ENCODE data around the gene ZMIZ1.

ZMIZ1 gene

GRCh38 chr10:79262131-79262530, 193.4 kb downstream of the ZMIZ1 start:
- H3K79me2 ChIP-seq (ENCODE audit: control insufficient read depth, insufficient read depth, low read length, poor library complexity) = peaks cover 6% of the 10 kb centered on the region
- H3K79me1 ChIP-seq (ENCODE audit: low read length) = peaks cover 23% of the 10 kb centered on the region
- H3K9ac ChIP-seq (ENCODE audit: low read length) = no peak overlapping the region
- no peak overlapping the region for H3K4me2 ChIP-seq (ENCODE audit: low read length)
- peaks cover 45 to 59% of the 10 kb centered on the region in 2 experiments for H3K4me1 ChIP-seq (ENCODE audit: control insufficient read depth in 1 of 2, insufficient read depth in 2 of 2, low read length in 2 of 2)
- H3K36me3 ChIP-seq (ENCODE audit: control insufficient read depth in 1 of 2, insufficient read depth in 2 of 2, low read length in 2 of 2) = peaks cover 33 to 38% of the 10 kb centered on the region in 2 experiments
- no peak overlapping the region for H3K23ac ChIP-seq (ENCODE audit: low read length)
- H2BK12ac ChIP-seq (ENCODE audit: low read length) = no peak overlapping the region
- no peak overlapping the region for H3K14ac ChIP-seq (ENCODE audit: low read length)
- H2BK120ac ChIP-seq (ENCODE audit: insufficient read depth, low read length, poor library complexity) = no peak overlapping the region
- no peak overlapping the region for H4K8ac ChIP-seq (ENCODE audit: low read depth, low read length)
- H4K91ac ChIP-seq (ENCODE audit: low read depth, low read length) = no peak overlapping the region
- H3K4ac ChIP-seq (ENCODE audit: low read depth, low read length) = no peak overlapping the region
- H4K12ac ChIP-seq (ENCODE audit: low read depth, low read length) = no peak overlapping the region
- no peak overlapping the region for H3K27ac ChIP-seq (ENCODE audit: low read depth, low read length)
- no peak for DNase-seq
- H3K18ac ChIP-seq (ENCODE audit: low read length) = no peak overlapping the region
- no peaks in the 10 kb centered on the region for H3K9me3 ChIP-seq (ENCODE audit: insufficient read depth, low read depth, low read length)
- no peak overlapping the region for H2BK5ac ChIP-seq (ENCODE audit: low read depth, low read length, poor library complexity)
- no peaks in the 10 kb centered on the region for H3K27me3 ChIP-seq (ENCODE audit: insufficient read depth, low read length)
- H3K4me3 ChIP-seq (ENCODE audit: low read depth, low read length) = no peak overlapping the region
- no peak overlapping the region for H2AFZ ChIP-seq (ENCODE audit: insufficient read depth, low read length, poor library complexity)
- WGBS (ENCODE audit: extremely low coverage, insufficient coverage, insufficient read length) = no CpG with 5 or more reads among the region's 3 CpGs
- no peak overlapping the region for H2AK5ac ChIP-seq (ENCODE audit: low read length)

GRCh38 chr10:79262959-79263746, 194.4 kb downstream of the ZMIZ1 start:
- H3K14ac ChIP-seq (ENCODE audit: low read length) = no peak overlapping the region
- H2BK12ac ChIP-seq (ENCODE audit: low read length) = no peak overlapping the region
- no peak overlapping the region for H3K27ac ChIP-seq (ENCODE audit: low read depth, low read length)
- peaks cover 33 to 35% of the 10 kb centered on the region in 2 experiments for H3K36me3 ChIP-seq (ENCODE audit: control insufficient read depth in 1 of 2, insufficient read depth in 2 of 2, low read length in 2 of 2)
- no peak overlapping the region for H2BK120ac ChIP-seq (ENCODE audit: insufficient read depth, low read length, poor library complexity)
- no peaks in the 10 kb centered on the region for H3K27me3 ChIP-seq (ENCODE audit: insufficient read depth, low read length)
- H2AK5ac ChIP-seq (ENCODE audit: low read length) = no peak overlapping the region
- H2BK5ac ChIP-seq (ENCODE audit: low read depth, low read length, poor library complexity) = no peak overlapping the region
- peaks cover 48 to 59% of the 10 kb centered on the region in 2 experiments for H3K4me1 ChIP-seq (ENCODE audit: control insufficient read depth in 1 of 2, insufficient read depth in 2 of 2, low read length in 2 of 2)
- no peak overlapping the region for H3K4me2 ChIP-seq (ENCODE audit: low read length)
- H3K9ac ChIP-seq (ENCODE audit: low read length) = no peak overlapping the region
- no peak for DNase-seq
- H3K18ac ChIP-seq (ENCODE audit: low read length) = no peak overlapping the region
- no peak overlapping the region for H3K23ac ChIP-seq (ENCODE audit: low read length)
- H4K12ac ChIP-seq (ENCODE audit: low read depth, low read length) = no peak overlapping the region
- H2AFZ ChIP-seq (ENCODE audit: insufficient read depth, low read length, poor library complexity) = no peak overlapping the region
- H3K9me3 ChIP-seq (ENCODE audit: insufficient read depth, low read depth, low read length) = no peaks in the 10 kb centered on the region
- H4K91ac ChIP-seq (ENCODE audit: low read depth, low read length) = no peak overlapping the region
- peaks cover 23% of the 10 kb centered on the region for H3K79me1 ChIP-seq (ENCODE audit: low read length)
- H3K4ac ChIP-seq (ENCODE audit: low read depth, low read length) = no peak overlapping the region
- H3K79me2 ChIP-seq (ENCODE audit: control insufficient read depth, insufficient read depth, low read length, poor library complexity) = peaks cover 6% of the 10 kb centered on the region
- WGBS (ENCODE audit: extremely low coverage, insufficient coverage, insufficient read length) = no CpG with 5 or more reads among the region's 18 CpGs
- no peak overlapping the region for H4K8ac ChIP-seq (ENCODE audit: low read depth, low read length)
- H3K4me3 ChIP-seq (ENCODE audit: low read depth, low read length) = no peak overlapping the region

GRCh38 chr10:79263939-79264338, 195.2 kb downstream of the ZMIZ1 start:
- no peak overlapping the region for H4K12ac ChIP-seq (ENCODE audit: low read depth, low read length)
- H4K91ac ChIP-seq (ENCODE audit: low read depth, low read length) = no peak overlapping the region
- no peak overlapping the region for H3K23ac ChIP-seq (ENCODE audit: low read length)
- no peak overlapping the region for H2AFZ ChIP-seq (ENCODE audit: insufficient read depth, low read length, poor library complexity)
- DNase-seq = peak; percentile 86
- peaks cover 23% of the 10 kb centered on the region for H3K79me1 ChIP-seq (ENCODE audit: low read length)
- H3K79me2 ChIP-seq (ENCODE audit: control insufficient read depth, insufficient read depth, low read length, poor library complexity) = peaks cover 6% of the 10 kb centered on the region
- H3K36me3 ChIP-seq (ENCODE audit: control insufficient read depth in 1 of 2, insufficient read depth in 2 of 2, low read length in 2 of 2) = peaks cover 36% of the 10 kb centered on the region in 2 experiments
- H3K27me3 ChIP-seq (ENCODE audit: insufficient read depth, low read length) = no peaks in the 10 kb centered on the region
- H2BK120ac ChIP-seq (ENCODE audit: insufficient read depth, low read length, poor library complexity) = no peak overlapping the region
- no peak overlapping the region for H2AK5ac ChIP-seq (ENCODE audit: low read length)
- no CpG with 5 or more reads among the region's 10 CpGs for WGBS (ENCODE audit: extremely low coverage, insufficient coverage, insufficient read length)
- peaks cover 48 to 59% of the 10 kb centered on the region in 2 experiments for H3K4me1 ChIP-seq (ENCODE audit: control insufficient read depth in 1 of 2, insufficient read depth in 2 of 2, low read length in 2 of 2)
- H4K8ac ChIP-seq (ENCODE audit: low read depth, low read length) = no peak overlapping the region
- H3K4me2 ChIP-seq (ENCODE audit: low read length) = no peak overlapping the region
- H3K9me3 ChIP-seq (ENCODE audit: insufficient read depth, low read depth, low read length) = no peaks in the 10 kb centered on the region
- peak overlapping the region; percentile 17 for H3K4ac ChIP-seq (ENCODE audit: low read depth, low read length)
- H3K18ac ChIP-seq (ENCODE audit: low read length) = peak overlapping the region; percentile 12
- H3K9ac ChIP-seq (ENCODE audit: low read length) = no peak overlapping the region
- H3K14ac ChIP-seq (ENCODE audit: low read length) = no peak overlapping the region
- H3K27ac ChIP-seq (ENCODE audit: low read depth, low read length) = no peak overlapping the region
- no peak overlapping the region for H2BK12ac ChIP-seq (ENCODE audit: low read length)
- H3K4me3 ChIP-seq (ENCODE audit: low read depth, low read length) = no peak overlapping the region
- no peak overlapping the region for H2BK5ac ChIP-seq (ENCODE audit: low read depth, low read length, poor library complexity)

- no peak overlapping the region for H2AK5ac ChIP-seq (ENCODE audit: low read length)
- H3K18ac ChIP-seq (ENCODE audit: low read length) = peak overlapping the region; percentile 12
- peaks cover 54 to 63% of the 10 kb centered on the region in 2 experiments for H3K4me1 ChIP-seq (ENCODE audit: control insufficient read depth in 1 of 2, insufficient read depth in 2 of 2, low read length in 2 of 2)
- peaks cover 2% of the 10 kb centered on the region for H3K9me3 ChIP-seq (ENCODE audit: insufficient read depth, low read depth, low read length)
- H3K23ac ChIP-seq (ENCODE audit: low read length) = no peak overlapping the region
- peaks cover 6% of the 10 kb centered on the region for H3K79me2 ChIP-seq (ENCODE audit: control insufficient read depth, insufficient read depth, low read length, poor library complexity)
- no peak overlapping the region for H2AFZ ChIP-seq (ENCODE audit: insufficient read depth, low read length, poor library complexity)
- H3K36me3 ChIP-seq (ENCODE audit: control insufficient read depth in 1 of 2, insufficient read depth in 2 of 2, low read length in 2 of 2) = peaks cover 43 to 46% of the 10 kb centered on the region in 2 experiments
- no peak overlapping the region for H2BK5ac ChIP-seq (ENCODE audit: low read depth, low read length, poor library complexity)
- no peak overlapping the region for H3K9ac ChIP-seq (ENCODE audit: low read length)
- no peak overlapping the region for H4K8ac ChIP-seq (ENCODE audit: low read depth, low read length)
- peaks cover 23% of the 10 kb centered on the region for H3K79me1 ChIP-seq (ENCODE audit: low read length)
- H3K4me3 ChIP-seq (ENCODE audit: low read depth, low read length) = no peak overlapping the region
- H3K14ac ChIP-seq (ENCODE audit: low read length) = no peak overlapping the region
- peak overlapping the region; percentile 65 for H3K27ac ChIP-seq (ENCODE audit: low read depth, low read length)
- peak overlapping the region; percentile 20 for H3K4me2 ChIP-seq (ENCODE audit: low read length)
- no peak overlapping the region for H2BK120ac ChIP-seq (ENCODE audit: insufficient read depth, low read length, poor library complexity)
- H4K12ac ChIP-seq (ENCODE audit: low read depth, low read length) = no peak overlapping the region
- peak overlapping the region; percentile 24 for H2BK12ac ChIP-seq (ENCODE audit: low read length)
- WGBS (ENCODE audit: extremely low coverage, insufficient coverage, insufficient read length) = no CpG with 5 or more reads among the region's 10 CpGs
- peak; percentile 95 to 98 for DNase-seq
- H3K4ac ChIP-seq (ENCODE audit: low read depth, low read length) = no peak overlapping the region
- H3K27me3 ChIP-seq (ENCODE audit: insufficient read depth, low read length) = no peaks in the 10 kb centered on the region
- no peak overlapping the region for H4K91ac ChIP-seq (ENCODE audit: low read depth, low read length)
These were observed 196.2 kb downstream of the ZMIZ1 start for GRCh38 chr10:79264942-79265341.

Measured in trophoblast cell (in vitro differentiated cells and primary cell).